Measurements from ENCODE around the gene ITPR1. TPM values are rescaled to one million over a fixed set of nuclear protein-coding genes. Genes with fewer than 3 reads are reported as not detected.

The ITPR1 gene
- total RNA-seq, 1 donor from 2014 or later, result 143 TPM

DNA sequence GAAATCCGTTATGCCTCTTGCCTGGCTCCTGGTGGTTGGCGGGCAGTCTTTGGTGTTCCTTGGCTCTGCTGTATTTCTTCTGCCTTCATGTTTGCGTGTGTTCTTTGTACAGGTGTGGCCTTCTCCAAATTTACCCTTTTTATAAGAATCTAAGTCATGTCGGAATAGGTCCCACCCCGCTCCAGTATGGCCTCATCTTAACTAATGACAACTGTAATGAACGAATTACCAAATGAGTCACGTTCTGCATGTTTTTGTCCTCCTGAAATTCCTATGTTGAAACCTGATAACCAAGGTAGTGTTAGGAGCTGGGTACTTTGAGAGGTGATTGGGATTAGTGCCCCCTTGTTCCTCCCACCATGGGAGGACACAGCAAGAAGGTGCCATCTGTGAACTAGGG is 71.1 kb downstream of the ITPR1 start:
- H3K9me3 Mint-ChIP-seq, result no peaks in the 10 kb centered on the region
- ChIA-PET CTCF (no interaction called here), POLR2A (interaction anchor here (1.0 kb wide), 1 partner anchor 70 kb away, joined by 4 read pairs; no protein-coding TSS in a partner anchor)
- H3K4me1 Mint-ChIP-seq, result peaks cover 42% of the 10 kb centered on the region
- intact Hi-C loops (cut with micrococcal nuclease), result no loop called here
- no peak overlapping the region for H3K4me3 Mint-ChIP-seq
- no peak for ATAC-seq (ENCODE audit: low read depth)
- H3K36me3 Mint-ChIP-seq (ENCODE audit: low read depth), result peaks cover 32% of the 10 kb centered on the region
- no peaks in the 10 kb centered on the region for H3K27me3 Mint-ChIP-seq
- H3K27ac Mint-ChIP-seq, result no peak overlapping the region
- TF ChIP-seq, protein P1, sequence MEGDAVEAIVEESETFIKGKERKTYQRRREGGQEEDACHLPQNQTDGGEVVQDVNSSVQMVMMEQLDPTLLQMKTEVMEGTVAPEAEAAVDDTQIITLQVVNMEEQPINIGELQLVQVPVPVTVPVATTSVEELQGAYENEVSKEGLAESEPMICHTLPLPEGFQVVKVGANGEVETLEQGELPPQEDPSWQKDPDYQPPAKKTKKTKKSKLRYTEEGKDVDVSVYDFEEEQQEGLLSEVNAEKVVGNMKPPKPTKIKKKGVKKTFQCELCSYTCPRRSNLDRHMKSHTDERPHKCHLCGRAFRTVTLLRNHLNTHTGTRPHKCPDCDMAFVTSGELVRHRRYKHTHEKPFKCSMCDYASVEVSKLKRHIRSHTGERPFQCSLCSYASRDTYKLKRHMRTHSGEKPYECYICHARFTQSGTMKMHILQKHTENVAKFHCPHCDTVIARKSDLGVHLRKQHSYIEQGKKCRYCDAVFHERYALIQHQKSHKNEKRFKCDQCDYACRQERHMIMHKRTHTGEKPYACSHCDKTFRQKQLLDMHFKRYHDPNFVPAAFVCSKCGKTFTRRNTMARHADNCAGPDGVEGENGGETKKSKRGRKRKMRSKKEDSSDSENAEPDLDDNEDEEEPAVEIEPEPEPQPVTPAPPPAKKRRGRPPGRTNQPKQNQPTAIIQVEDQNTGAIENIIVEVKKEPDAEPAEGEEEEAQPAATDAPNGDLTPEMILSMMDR (IDR thresholded peaks at IDR 0.05), result no peak
- DNase-seq, result no peak

DNA sequence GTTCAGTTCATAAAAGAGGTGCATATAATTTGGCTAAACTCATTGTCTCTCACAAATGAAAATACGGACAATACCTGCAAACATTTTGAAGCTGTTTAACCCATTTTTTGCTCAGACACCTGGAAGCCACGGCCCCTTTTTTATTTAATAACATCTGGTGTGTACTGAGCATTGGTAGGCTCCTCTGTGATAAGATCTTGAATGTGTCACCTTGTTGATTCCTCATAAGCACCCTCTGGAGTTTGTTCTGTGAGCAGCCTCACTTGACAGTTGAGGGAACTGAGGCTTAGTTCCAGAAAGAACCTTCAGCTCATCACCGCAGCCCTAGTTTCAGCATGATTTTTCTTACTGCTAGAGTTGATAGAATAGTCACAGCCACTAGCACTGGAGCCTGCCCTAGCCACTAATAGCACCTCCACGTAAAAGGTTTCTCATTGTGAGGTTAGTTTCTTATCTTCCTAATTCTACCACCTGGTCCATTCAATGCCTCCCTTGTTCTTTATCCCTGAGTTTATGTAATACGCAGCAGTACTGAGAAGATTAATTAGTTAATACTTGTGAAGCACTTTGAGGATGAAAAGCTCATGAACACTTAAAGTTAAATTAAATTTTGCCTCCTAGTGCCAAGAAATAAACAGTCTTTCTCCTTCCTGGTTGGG is 71.9 kb downstream of the ITPR1 start:
- TF ChIP-seq, protein P1 (IDR thresholded peaks at IDR 0.05), result no peak

DNA sequence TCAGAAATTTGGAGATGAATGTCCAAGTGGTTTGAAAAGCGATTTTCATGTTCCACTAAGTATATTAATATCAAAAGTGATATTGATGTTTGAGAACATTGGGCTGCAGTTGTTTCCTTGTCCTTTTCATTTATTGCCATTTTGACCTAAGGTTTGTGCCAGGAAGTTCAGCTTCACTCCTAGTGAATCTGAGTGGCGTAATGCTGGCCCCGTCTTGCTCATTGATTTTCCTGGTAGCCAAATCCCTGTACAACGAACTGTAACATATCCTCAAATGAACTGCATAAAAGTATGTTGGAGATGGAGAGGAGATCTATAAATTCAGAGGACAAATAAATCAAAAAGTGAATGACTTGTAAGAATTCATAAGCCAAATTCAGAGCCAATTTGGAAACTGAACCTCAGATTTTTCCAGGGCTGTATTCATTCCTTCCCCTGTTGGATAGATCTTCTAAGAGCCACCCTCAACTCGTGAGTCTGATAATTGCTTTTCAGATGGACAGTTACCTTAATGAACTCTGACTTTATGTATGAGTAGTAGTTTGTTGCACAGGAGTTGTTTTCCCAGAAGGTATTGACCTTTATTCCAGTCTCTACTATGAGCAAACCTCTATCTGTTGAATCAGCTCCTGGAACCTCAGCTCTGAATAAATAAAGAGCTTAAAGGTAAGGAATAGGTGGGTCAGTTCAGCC is 72.8 kb downstream of the ITPR1 start:
- Mint-ChIP-seq H3K4me1 (peaks cover 50% of the 10 kb centered on the region), H3K36me3 (ENCODE audit: low read depth) (peaks cover 29% of the 10 kb centered on the region), H3K9me3 (no peaks in the 10 kb centered on the region), H3K27ac (peak overlapping the region; percentile 3), H3K4me3 (no peak overlapping the region), H3K27me3 (no peaks in the 10 kb centered on the region)
- ChIA-PET POLR2A (no interaction called here), CTCF (no interaction called here)
- DNase-seq (no peak), ATAC-seq (ENCODE audit: low read depth) (no peak)
- TF ChIP-seq, protein P1 (IDR thresholded peaks at IDR 0.05), result no peak
- intact Hi-C loops (cut with micrococcal nuclease), result no loop called here

More for the DNA sequence above, 71.9 kb downstream of the ITPR1 start:
- Mint-ChIP-seq H3K27me3 (no peaks in the 10 kb centered on the region), H3K27ac (peak overlapping the region; percentile 36), H3K9me3 (no peaks in the 10 kb centered on the region), H3K4me1 (peaks cover 46% of the 10 kb centered on the region), H3K4me3 (no peak overlapping the region), H3K36me3 (ENCODE audit: low read depth) (peaks cover 32% of the 10 kb centered on the region)
- DNase-seq, result no peak
- intact Hi-C loops (cut with micrococcal nuclease), result no loop called here
- no peak for ATAC-seq (ENCODE audit: low read depth)
- POLR2A ChIA-PET, result interaction anchor here (1.0 kb wide), 1 partner anchor 71 kb away, joined by 4 read pairs; no protein-coding TSS in a partner anchor
- CTCF ChIA-PET, result no interaction called here

DNA sequence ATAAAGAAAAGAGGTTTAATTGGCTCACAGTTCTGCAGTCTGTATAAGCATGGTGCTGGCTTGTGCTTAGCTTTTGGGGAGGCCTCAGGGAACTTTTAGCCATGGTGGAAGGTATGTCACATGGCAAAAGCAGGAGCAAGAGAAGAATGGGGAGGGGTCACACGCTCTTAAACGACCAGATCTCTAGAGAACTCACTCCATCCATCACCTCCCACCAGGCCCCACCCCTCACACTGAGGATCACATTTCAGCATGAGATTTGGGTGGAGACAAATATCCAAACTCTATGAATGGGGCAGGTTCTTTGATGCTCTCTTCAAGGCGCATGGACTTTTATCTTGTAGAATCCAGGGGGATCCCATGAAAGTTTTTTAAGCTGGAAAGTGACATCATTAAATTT is 75.7 kb downstream of the ITPR1 start:
- H3K27ac Mint-ChIP-seq, result no peak overlapping the region
- H3K36me3 Mint-ChIP-seq (ENCODE audit: low read depth), result peaks cover 28% of the 10 kb centered on the region
- DNase-seq (no peak), ATAC-seq (ENCODE audit: low read depth) (no peak)
- intact Hi-C loops (cut with micrococcal nuclease), result no loop called here
- ChIA-PET POLR2A (no interaction called here), CTCF (no interaction called here)
- H3K27me3 Mint-ChIP-seq, result no peaks in the 10 kb centered on the region
- H3K9me3 Mint-ChIP-seq, result no peaks in the 10 kb centered on the region
- no peak overlapping the region for H3K4me3 Mint-ChIP-seq
- TF ChIP-seq, protein P1 (IDR thresholded peaks at IDR 0.05), result no peak
- H3K4me1 Mint-ChIP-seq, result peaks cover 63% of the 10 kb centered on the region

DNA sequence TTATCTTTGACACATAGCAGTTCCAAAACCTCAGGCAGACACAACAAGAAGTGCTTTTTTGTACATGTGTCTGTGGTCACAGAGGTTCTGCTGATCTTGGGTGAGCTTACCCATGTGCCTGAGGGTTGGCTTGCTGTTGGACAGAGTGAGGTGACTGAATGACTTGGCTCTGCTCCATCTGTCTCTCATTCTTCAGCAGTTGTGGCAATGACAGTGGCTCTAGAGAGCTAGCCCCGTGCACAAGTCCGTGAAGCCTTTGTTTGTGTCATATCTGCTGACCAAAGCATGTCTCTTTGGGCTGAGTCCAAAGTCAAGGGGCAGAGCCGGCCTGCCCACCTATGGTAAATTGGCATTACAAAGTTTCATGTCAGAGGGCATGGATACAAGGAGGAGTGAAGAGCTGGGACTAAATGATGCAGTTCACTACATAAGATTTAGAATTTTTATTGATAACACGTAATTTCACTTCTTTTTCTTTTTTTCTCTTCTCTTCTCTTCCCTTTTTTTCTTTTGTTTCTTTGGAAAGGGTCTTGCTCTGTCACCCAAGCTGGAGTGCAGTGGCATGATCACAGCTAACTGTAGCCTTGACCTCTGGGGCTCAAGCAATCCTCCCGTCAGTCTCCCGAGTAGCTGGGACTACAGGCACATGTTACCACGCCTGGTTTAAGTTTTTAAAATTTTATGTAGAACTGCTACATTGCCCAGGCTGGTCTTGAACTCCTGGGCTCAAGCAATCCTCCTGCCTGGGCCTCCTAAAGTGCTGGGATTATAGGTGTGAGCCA is 77.9 kb downstream of the ITPR1 start:
- Mint-ChIP-seq H3K9me3 (no peaks in the 10 kb centered on the region), H3K4me1 (peaks cover 66% of the 10 kb centered on the region), H3K27me3 (no peaks in the 10 kb centered on the region), H3K4me3 (no peak overlapping the region), H3K27ac (peak overlapping the region; percentile 69), H3K36me3 (ENCODE audit: low read depth) (peaks cover 28% of the 10 kb centered on the region)
- TF ChIP-seq, protein P1 (IDR thresholded peaks at IDR 0.05), result no peak
- intact Hi-C loops (cut with micrococcal nuclease), result loop anchor here (1.0 to 5.0 kb wide), 6 partner anchors 14 to 220 kb away; partner anchors contain the start of genes ITPR1 and SUMF1
- ChIA-PET POLR2A (no interaction called here), CTCF (interaction anchor here (1.3 to 2.8 kb wide), 3 partner anchors 10 to 220 kb away, joined by 4 to 15 read pairs (median 4); no protein-coding TSS in a partner anchor)
- DNase-seq (no peak), ATAC-seq (ENCODE audit: low read depth) (peak; percentile 36)

Data from activated B cell treated with CpG ODN at 0.5 μM for 24 hours (primary cell).